Astrocyte (in vitro differentiated cells and primary cell): Measurements from ENCODE around the gene DDX27. TPM values are rescaled to one million over a fixed set of nuclear protein-coding genes. Genes with fewer than 3 reads are reported as not detected.

ENCODE experiments used
- DNase-seq: peaks from one replicate; pipeline ENCODE4 v3.0.0-alpha.2; 2010; ENCODE audit warnings: low read depth
- FAIRE-seq: peaks from 2 replicates; lab custom pipeline; 2011; peaks lifted over from hg19 to GRCh38; lab: Jason Lieb, UNC
- H2AFZ ChIP-seq: 2 replicates; pipeline ENCODE4 v1.6.0; 2012; ENCODE audit warnings: low read depth, low read length, inconsistent platforms
- H3K27ac ChIP-seq: 2 replicates; pipeline ENCODE4 v1.5.1; 2011; ENCODE audit warnings: low read depth, low read length, inconsistent platforms
- H3K27me3 ChIP-seq: 2 replicates; pipeline ENCODE4 v1.6.0; 2011; ENCODE audit warnings: low read length, inconsistent platforms; ENCODE audit not compliant: insufficient read depth
- H3K36me3 ChIP-seq: 2 replicates; pipeline ENCODE4 v1.5.1; 2011; ENCODE audit warnings: low read length, inconsistent platforms; ENCODE audit not compliant: insufficient read depth
- H3K4me1 ChIP-seq: 2 replicates; pipeline ENCODE4 v1.5.1; 2011; ENCODE audit warnings: low read length, inconsistent platforms; ENCODE audit not compliant: insufficient read depth
- H3K4me2 ChIP-seq: 2 replicates; pipeline ENCODE4 v1.6.0; 2012; ENCODE audit warnings: low read length, inconsistent platforms
- H3K4me3 ChIP-seq: 2 replicates; pipeline ENCODE4 v1.5.1; 2011; ENCODE audit warnings: low read depth, mild to moderate bottlenecking, low read length, inconsistent platforms; ENCODE audit not compliant: insufficient read depth
- H3K79me2 ChIP-seq: 2 replicates; pipeline ENCODE4 v1.6.0; 2012; ENCODE audit warnings: mild to moderate bottlenecking, low read length, inconsistent platforms; ENCODE audit not compliant: insufficient read depth
- H3K9ac ChIP-seq: 2 replicates; pipeline ENCODE4 v1.6.0; 2012; ENCODE audit warnings: mild to moderate bottlenecking, low read length, inconsistent platforms
- H3K9me3 ChIP-seq: 2 replicates; pipeline ENCODE4 v1.5.1; 2012; ENCODE audit warnings: low read depth, mild to moderate bottlenecking, low read length, inconsistent platforms; ENCODE audit not compliant: insufficient read depth
- H4K20me1 ChIP-seq: 2 replicates; pipeline ENCODE4 v1.6.0; 2012; ENCODE audit warnings: low read length, inconsistent platforms; ENCODE audit not compliant: insufficient read depth
- H3K27ac Mint-ChIP-seq: one replicate; pipeline ENCODE4 v1.8.0; 2021; ENCODE audit warnings: mild to moderate bottlenecking, mixed read lengths; ENCODE audit not compliant: unreplicated experiment
- H3K27me3 Mint-ChIP-seq: one replicate; pipeline ENCODE4 v1.8.0; 2021; ENCODE audit warnings: low read depth, mixed read lengths; ENCODE audit not compliant: unreplicated experiment
- H3K36me3 Mint-ChIP-seq: one replicate; pipeline ENCODE4 v1.8.0; 2021; ENCODE audit warnings: low read depth, mixed read lengths; ENCODE audit not compliant: unreplicated experiment
- H3K4me1 Mint-ChIP-seq: one replicate; pipeline ENCODE4 v1.8.0; 2021; ENCODE audit warnings: low read depth, mixed read lengths; ENCODE audit not compliant: unreplicated experiment
- H3K4me3 Mint-ChIP-seq: one replicate; pipeline ENCODE4 v1.8.0; 2021; ENCODE audit warnings: mild to moderate bottlenecking, moderate library complexity, mixed read lengths; ENCODE audit not compliant: unreplicated experiment
- H3K9me3 Mint-ChIP-seq: one replicate; pipeline ENCODE4 v1.8.0; 2021; ENCODE audit warnings: mild to moderate bottlenecking, mixed read lengths; ENCODE audit not compliant: unreplicated experiment
- EZH2 ChIP-seq: IDR thresholded peaks from 2 replicates; pipeline ENCODE4 v1.6.1; 2012; ENCODE audit warnings: mild to moderate bottlenecking, low read length, inconsistent platforms; ENCODE audit not compliant: insufficient read depth
- total RNA-seq: library from RNA; stranded (reverse); gene quantifications from 2 replicates; pipeline ENCODE4 v1.2.1, GENCODE V29; 2021
- TF ChIP-seq, protein P1 (sequence below): IDR thresholded peaks from 2 replicates; pipeline ENCODE4 v1.5.1; 2011; ENCODE audit warnings: low read depth, mild to moderate bottlenecking, inconsistent platforms, low read length, moderate library complexity; ENCODE audit not compliant: insufficient read depth

DDX27 gene
- total RNA-seq, 1 donor from 2014 or later, result 38.3 TPM

DNA sequence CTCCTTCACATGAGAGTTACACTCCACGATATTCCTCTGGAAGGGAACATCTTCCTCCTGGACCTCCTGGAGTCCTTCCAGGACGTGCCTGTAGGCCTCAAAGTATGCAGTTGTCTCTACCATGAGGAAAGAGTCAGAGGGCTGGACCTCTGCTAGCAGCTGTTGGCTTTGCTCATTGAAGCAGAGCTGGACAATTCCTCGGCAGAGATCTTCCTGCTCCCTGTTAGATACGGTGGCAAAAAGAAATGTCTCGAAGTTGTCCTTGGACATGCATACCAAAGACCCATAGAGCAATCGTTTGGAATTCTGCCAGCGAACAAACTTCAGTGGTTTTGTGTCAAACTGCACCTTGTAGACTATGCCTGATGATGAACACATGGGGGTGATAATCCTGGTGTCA is 51.0 kb downstream of the DDX27 start:
- FAIRE-seq, result no peak
- Histone ChIP-seq H3K27me3 (no peaks in the 10 kb centered on the region), H3K4me1 (no peaks in the 10 kb centered on the region), H3K36me3 (peaks cover 53% of the 10 kb centered on the region), H2AFZ (no peak overlapping the region), H3K4me2 (peak overlapping the region; percentile 62), H3K9ac (no peak overlapping the region), H3K4me3 (no peak overlapping the region), H3K27ac (no peak overlapping the region), H3K9me3 (no peaks in the 10 kb centered on the region), H4K20me1 (peaks cover 83% of the 10 kb centered on the region), H3K79me2 (peaks cover 86% of the 10 kb centered on the region)
- Mint-ChIP-seq H3K27ac (no peak overlapping the region), H3K9me3 (no peaks in the 10 kb centered on the region), H3K4me1 (peaks cover 38% of the 10 kb centered on the region), H3K27me3 (no peaks in the 10 kb centered on the region), H3K4me3 (peak overlapping the region; percentile 92), H3K36me3 (peaks cover 36% of the 10 kb centered on the region)
- DNase-seq, result peak; percentile 42
- TF ChIP-seq, protein P1, sequence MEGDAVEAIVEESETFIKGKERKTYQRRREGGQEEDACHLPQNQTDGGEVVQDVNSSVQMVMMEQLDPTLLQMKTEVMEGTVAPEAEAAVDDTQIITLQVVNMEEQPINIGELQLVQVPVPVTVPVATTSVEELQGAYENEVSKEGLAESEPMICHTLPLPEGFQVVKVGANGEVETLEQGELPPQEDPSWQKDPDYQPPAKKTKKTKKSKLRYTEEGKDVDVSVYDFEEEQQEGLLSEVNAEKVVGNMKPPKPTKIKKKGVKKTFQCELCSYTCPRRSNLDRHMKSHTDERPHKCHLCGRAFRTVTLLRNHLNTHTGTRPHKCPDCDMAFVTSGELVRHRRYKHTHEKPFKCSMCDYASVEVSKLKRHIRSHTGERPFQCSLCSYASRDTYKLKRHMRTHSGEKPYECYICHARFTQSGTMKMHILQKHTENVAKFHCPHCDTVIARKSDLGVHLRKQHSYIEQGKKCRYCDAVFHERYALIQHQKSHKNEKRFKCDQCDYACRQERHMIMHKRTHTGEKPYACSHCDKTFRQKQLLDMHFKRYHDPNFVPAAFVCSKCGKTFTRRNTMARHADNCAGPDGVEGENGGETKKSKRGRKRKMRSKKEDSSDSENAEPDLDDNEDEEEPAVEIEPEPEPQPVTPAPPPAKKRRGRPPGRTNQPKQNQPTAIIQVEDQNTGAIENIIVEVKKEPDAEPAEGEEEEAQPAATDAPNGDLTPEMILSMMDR, result no peak
- TF ChIP-seq EZH2, result no peak

DNA sequence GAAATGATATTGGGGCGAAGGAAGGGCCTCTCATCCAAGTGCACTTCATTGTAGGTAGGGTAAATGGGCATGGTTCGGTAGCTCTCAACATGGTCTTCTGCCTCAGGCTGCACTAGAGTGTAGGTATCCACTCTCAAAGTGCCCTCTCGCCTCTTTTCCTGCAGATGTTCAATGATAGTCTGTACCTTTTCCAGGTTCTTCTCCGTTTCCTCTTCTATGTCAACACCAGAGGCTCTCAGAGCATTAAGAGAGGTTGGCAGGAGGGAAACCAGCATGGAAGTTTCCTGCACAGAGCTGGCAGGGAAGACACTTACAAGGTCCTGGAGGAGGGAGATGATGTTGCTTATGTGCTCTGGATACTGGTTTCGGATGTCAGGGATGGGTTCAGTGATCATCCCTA is 51.5 kb downstream of the DDX27 start:
- Mint-ChIP-seq H3K36me3 (peaks cover 39% of the 10 kb centered on the region), H3K27me3 (no peaks in the 10 kb centered on the region), H3K27ac (no peak overlapping the region), H3K9me3 (peaks cover 1% of the 10 kb centered on the region), H3K4me3 (peak overlapping the region; percentile 92), H3K4me1 (peaks cover 40% of the 10 kb centered on the region)
- Histone ChIP-seq H3K36me3 (peaks cover 48% of the 10 kb centered on the region), H2AFZ (no peak overlapping the region), H3K9ac (no peak overlapping the region), H4K20me1 (peaks cover 84% of the 10 kb centered on the region), H3K27me3 (no peaks in the 10 kb centered on the region), H3K4me2 (peak overlapping the region; percentile 62), H3K4me1 (peaks cover 1% of the 10 kb centered on the region), H3K9me3 (no peaks in the 10 kb centered on the region), H3K79me2 (peaks cover 86% of the 10 kb centered on the region), H3K4me3 (no peak overlapping the region), H3K27ac (no peak overlapping the region)
- no peak for DNase-seq
- TF ChIP-seq EZH2, result no peak
- FAIRE-seq, result no peak

DNA sequence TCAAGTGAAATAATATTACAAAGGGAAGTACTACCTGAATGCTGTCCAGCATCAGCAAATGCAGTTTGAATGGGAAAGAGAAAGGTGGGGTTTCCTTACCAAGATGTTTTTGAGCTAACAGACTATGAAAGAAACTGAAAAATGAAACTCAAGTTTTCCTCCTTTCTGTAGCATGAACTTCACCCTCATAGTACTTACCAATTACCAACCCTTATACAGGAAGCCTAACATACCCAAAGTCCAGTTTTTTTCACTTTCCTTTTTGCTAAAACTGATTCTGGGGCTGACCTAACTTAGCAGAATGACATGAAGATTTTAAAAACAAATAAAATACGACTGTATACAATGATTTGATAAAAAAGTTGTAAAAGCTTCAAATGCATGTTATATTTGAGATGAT is 53.4 kb downstream of the DDX27 start:
- Mint-ChIP-seq H3K9me3 (peaks cover 1% of the 10 kb centered on the region), H3K27me3 (no peaks in the 10 kb centered on the region), H3K4me3 (peak overlapping the region; percentile 30), H3K4me1 (peaks cover 32% of the 10 kb centered on the region), H3K27ac (no peak overlapping the region), H3K36me3 (peaks cover 42% of the 10 kb centered on the region)
- no peak for TF ChIP-seq EZH2
- TF ChIP-seq, protein P1, result no peak
- Histone ChIP-seq H2AFZ (no peak overlapping the region), H3K27me3 (no peaks in the 10 kb centered on the region), H3K4me2 (no peak overlapping the region), H4K20me1 (peaks cover 81% of the 10 kb centered on the region), H3K79me2 (peaks cover 84% of the 10 kb centered on the region), H3K36me3 (peaks cover 43% of the 10 kb centered on the region), H3K9ac (no peak overlapping the region), H3K4me3 (no peak overlapping the region), H3K27ac (no peak overlapping the region), H3K4me1 (peaks cover 11% of the 10 kb centered on the region), H3K9me3 (no peaks in the 10 kb centered on the region)
- DNase-seq (no peak), FAIRE-seq (no peak)
